Chondrocyte (in vitro differentiated cells): ENCODE results near the gene TMEM200C. TPM values are rescaled to one million over a fixed set of nuclear protein-coding genes. Genes with fewer than 3 reads are reported as not detected.
A peak's percentile ranks its signal among the peaks of the same experiment; 100 is the strongest.
"Not testable (repeated sequence)": the region's sequence is repeated elsewhere in the genome, so short reads cannot be mapped to it uniquely, and the experiment has no call there.

Experiments
- DNase-seq: peaks from one replicate; pipeline ENCODE4 v3.0.0; 2021; ENCODE audit warnings: mixed read lengths, low spot score
- H3K27ac Mint-ChIP-seq: one replicate; pipeline ENCODE4 v1.8.0; 2021; ENCODE audit warnings: mild to moderate bottlenecking, moderate library complexity, mixed read lengths; ENCODE audit not compliant: unreplicated experiment
- H3K27me3 Mint-ChIP-seq: 2 replicates; pipeline ENCODE4 v1.8.0; 2021; ENCODE audit warnings: low read depth, mixed read lengths
- H3K36me3 Mint-ChIP-seq: 2 replicates; pipeline ENCODE4 v1.8.0; 2021; ENCODE audit warnings: low read depth, mixed read lengths
- H3K4me1 Mint-ChIP-seq: 2 replicates; pipeline ENCODE4 v1.8.0; 2021; ENCODE audit warnings: low read depth, mild to moderate bottlenecking, mixed read lengths
- H3K4me3 Mint-ChIP-seq: one replicate; pipeline ENCODE4 v1.8.0; 2021; ENCODE audit warnings: mild to moderate bottlenecking, moderate library complexity, mixed read lengths; ENCODE audit not compliant: unreplicated experiment
- H3K9me3 Mint-ChIP-seq: 2 replicates; pipeline ENCODE4 v1.8.0; 2021; ENCODE audit warnings: low read depth, mixed read lengths
- total RNA-seq: library from RNA; stranded (reverse); gene quantifications from 3 replicates; pipeline ENCODE4 v1.2.1, GENCODE V29; 2021
- TF ChIP-seq, protein P1 (sequence below): fragments of 200-600 bp; sonication (generic); IDR thresholded peaks from 2 replicates; pipeline ENCODE4 v1.5.0; 2021; ENCODE audit warnings: antibody characterized with exemption, mild to moderate bottlenecking, moderate library complexity

Gene TMEM200C
- total RNA-seq, 1 donor from 2014 or later = 5.8 TPM

DNA sequence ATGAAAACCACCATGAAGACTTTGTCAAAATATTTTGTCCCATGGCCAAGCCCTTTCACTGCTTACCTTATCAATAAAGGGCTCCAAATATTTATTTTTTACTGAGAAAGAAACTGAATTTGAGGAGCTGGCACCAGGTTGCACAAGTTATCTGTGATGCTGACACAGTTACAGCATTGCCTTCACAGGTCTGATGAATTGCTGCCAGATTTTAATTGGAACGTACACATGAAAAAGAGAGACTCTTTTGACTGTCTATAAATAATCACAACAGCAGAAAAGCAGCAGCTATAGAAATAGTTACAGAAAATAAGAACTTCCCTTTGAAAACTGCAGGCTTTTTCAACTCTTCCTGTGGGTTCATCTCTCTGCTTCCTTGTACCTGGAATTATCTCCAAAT is 23.9 kb downstream of the TMEM200C start:
- Mint-ChIP-seq H3K27ac (no peak overlapping the region), H3K4me3 (no peak overlapping the region), H3K9me3 (no peaks in the 10 kb centered on the region), H3K27me3 (peaks cover 35% of the 10 kb centered on the region), H3K36me3 (no peaks in the 10 kb centered on the region), H3K4me1 (no peaks in the 10 kb centered on the region)
- DNase-seq = no peak
- TF ChIP-seq, protein P1, sequence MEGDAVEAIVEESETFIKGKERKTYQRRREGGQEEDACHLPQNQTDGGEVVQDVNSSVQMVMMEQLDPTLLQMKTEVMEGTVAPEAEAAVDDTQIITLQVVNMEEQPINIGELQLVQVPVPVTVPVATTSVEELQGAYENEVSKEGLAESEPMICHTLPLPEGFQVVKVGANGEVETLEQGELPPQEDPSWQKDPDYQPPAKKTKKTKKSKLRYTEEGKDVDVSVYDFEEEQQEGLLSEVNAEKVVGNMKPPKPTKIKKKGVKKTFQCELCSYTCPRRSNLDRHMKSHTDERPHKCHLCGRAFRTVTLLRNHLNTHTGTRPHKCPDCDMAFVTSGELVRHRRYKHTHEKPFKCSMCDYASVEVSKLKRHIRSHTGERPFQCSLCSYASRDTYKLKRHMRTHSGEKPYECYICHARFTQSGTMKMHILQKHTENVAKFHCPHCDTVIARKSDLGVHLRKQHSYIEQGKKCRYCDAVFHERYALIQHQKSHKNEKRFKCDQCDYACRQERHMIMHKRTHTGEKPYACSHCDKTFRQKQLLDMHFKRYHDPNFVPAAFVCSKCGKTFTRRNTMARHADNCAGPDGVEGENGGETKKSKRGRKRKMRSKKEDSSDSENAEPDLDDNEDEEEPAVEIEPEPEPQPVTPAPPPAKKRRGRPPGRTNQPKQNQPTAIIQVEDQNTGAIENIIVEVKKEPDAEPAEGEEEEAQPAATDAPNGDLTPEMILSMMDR = no peak

DNA sequence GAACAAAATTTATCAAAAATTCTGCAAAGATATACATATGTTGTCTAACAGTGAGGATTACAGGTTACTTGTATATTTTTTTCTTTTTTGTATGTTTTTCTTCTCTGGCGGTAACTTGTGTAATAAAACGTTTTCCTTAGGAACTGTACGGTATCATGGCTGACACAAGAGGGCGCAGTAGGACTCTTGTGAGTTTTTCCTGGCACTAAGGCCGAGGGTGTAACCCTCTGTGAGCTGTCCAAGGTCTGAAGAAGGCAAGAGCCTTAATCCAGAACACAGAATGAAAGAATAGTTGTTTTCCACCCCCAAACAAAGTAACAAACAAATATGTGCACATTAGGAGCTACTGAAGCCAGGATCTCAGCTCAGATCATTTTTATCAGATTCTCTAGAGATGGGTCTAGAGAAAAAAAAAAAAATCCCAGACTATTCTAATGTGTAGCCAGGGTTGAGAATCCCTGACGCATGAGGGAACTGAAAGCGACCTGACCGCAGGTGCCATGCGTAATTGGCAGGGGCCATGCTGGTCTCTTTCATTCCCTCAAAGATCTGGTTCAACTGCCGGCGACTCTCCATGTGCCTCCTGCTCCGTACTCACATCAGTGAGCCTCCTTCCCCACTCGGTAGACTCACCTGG is 27.0 kb downstream of the TMEM200C start:
- TF ChIP-seq, protein P1 = peak; percentile 94
- no peaks in the 10 kb centered on the region for H3K36me3 Mint-ChIP-seq
- no peak overlapping the region for H3K4me3 Mint-ChIP-seq
- H3K9me3 Mint-ChIP-seq = no peaks in the 10 kb centered on the region
- peaks cover 19% of the 10 kb centered on the region for H3K27me3 Mint-ChIP-seq
- no peak for DNase-seq
- no peaks in the 10 kb centered on the region for H3K4me1 Mint-ChIP-seq
- H3K27ac Mint-ChIP-seq = no peak overlapping the region

DNA sequence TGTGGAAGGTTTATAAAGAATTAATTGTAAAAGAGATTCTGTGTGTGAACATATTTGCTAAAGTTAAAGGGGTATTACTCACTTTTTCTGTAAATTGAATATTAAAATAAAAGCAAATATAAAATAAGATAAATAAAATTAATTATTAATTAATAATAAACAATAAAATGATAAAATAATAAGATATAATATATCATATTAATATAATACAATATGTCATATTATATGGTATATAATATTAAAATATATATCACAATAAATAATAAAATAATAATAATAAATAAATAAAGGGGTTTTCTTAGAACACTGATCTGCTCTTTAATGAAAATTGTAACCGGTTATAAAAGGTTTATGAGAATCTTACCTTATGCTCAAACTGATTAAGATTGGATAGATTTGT is 29.8 kb downstream of the TMEM200C start:
- TF ChIP-seq, protein P1 = no peak
- H3K4me1 Mint-ChIP-seq = no peaks in the 10 kb centered on the region
- H3K4me3 Mint-ChIP-seq = no peak overlapping the region
- peaks cover 14% of the 10 kb centered on the region for H3K9me3 Mint-ChIP-seq
- H3K36me3 Mint-ChIP-seq = no peaks in the 10 kb centered on the region
- no peak overlapping the region for H3K27ac Mint-ChIP-seq
- DNase-seq = no peak
- peaks cover 13% of the 10 kb centered on the region for H3K27me3 Mint-ChIP-seq

GRCh38 chr18:5862127-5862526 is 33.2 kb downstream of the TMEM200C start:
- not testable (repeated sequence) for H3K27ac Mint-ChIP-seq, H3K36me3 Mint-ChIP-seq, H3K4me1 Mint-ChIP-seq, H3K4me3 Mint-ChIP-seq, DNase-seq
- peaks cover 36% of the 10 kb centered on the region for H3K27me3 Mint-ChIP-seq
- H3K9me3 Mint-ChIP-seq = peaks cover 19% of the 10 kb centered on the region

DNA sequence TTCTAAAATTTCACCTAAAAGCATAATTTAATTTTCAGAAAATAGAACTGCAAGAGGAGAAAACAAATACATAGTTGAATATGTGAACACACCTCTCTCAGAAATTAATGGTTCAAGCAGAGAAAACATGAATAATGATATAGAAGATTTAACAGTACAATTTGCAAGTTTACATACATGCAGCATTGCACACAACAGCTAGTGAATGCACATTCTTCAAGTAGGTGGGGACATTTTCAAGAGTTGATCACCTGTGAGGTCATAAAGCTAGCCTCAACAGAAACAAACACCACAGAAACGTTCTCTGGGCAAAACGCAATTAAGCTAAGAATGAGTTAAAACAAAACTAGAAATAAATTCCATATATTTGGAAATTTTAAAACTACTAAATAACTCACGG is 38.1 kb downstream of the TMEM200C start:
- no peaks in the 10 kb centered on the region for H3K36me3 Mint-ChIP-seq
- H3K27me3 Mint-ChIP-seq = peaks cover 48% of the 10 kb centered on the region

More for the DNA sequence above, 38.1 kb downstream of the TMEM200C start:
- no peaks in the 10 kb centered on the region for H3K4me1 Mint-ChIP-seq
- TF ChIP-seq, protein P1 = no peak
- no peak overlapping the region for H3K27ac Mint-ChIP-seq
- no peak overlapping the region for H3K4me3 Mint-ChIP-seq
- no peak for DNase-seq
- H3K9me3 Mint-ChIP-seq = peaks cover 11% of the 10 kb centered on the region
